Measurements from ENCODE around the gene PARP9.

The PARP9 gene

GRCh38 chr3:122564155-122564912 is at the start of gene PARP9, which contains the start of gene DTX3L:
PARP9 (minus strand) TSS chr3:122564300; CDS start chr3:122559620, 4,680 bp downstream.
DTX3L (plus strand) TSS chr3:122564338; CDS start chr3:122564427, 89 bp downstream.
- DNase-seq = peak; percentile 28

- no peak for DNase-seq
Measured at GRCh38 chr3:122612696-122613095, 48.6 kb upstream of the PARP9 start.

DNA sequence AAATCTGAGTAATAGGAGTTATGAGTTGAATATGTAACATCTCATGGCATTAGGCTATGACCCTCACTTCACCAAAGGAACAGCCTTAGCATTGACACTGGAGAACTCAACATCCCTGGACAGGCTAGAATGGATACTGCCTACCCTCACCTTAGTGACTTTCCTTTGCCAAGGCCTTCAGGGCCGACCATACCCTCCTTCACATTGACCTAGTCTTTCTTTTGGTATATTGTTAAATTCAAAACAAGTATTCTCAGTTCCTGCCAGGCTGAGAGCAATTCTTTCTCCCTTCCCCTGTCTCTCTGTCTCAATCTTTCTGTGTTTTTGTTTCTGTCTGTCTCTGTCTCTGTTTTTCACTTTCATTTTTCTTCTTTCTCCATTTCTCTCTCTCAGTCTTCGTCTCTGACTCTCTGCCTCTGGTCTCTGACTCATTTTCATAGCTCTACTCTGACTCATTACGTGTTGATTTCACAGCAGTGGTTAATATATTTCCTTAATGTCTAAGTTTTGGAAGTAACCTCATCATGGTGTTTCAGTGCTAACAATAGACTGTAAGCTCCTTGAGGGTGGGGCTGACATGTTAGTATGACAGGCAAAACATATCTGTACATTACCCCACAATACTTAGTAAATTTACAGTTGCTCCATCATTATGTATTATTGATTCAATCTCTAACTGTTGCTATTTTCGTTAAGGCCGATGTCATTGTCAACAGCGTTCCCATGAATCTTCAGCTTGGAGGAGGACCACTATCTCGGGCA is 45.9 kb upstream of the PARP9 start:
- DNase-seq = no peak

- DNase-seq = no peak
Measured at GRCh38 chr3:122608916-122609315, 44.8 kb upstream of the PARP9 start.

GRCh38 chr3:122606330-122606729 is 42.2 kb upstream of the PARP9 start:
- no peak for DNase-seq

- DNase-seq = no peak
Measured at GRCh38 chr3:122603056-122603455, 39.0 kb upstream of the PARP9 start.

GRCh38 chr3:122602011-122602710 is 38.1 kb upstream of the PARP9 start:
- no peak for DNase-seq

DNA sequence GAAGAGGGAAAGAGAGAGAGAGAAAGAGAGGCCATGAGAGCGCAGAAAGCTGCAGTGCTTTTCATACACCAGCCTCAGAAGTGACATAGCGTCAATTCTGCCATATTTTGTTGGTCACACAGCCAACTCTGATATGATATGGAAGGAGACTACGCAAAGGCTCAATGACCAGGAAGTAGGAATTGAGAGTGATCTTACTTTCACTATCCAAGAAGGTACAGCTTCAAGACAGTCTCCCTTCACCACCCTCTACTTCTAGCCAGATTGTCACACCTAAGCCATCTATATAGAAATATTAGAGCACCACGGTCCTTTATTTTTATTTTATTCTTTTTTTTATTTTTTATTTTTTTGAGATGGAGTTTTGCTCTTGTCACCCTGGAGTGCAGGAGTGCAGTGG is 34.5 kb upstream of the PARP9 start:
- DNase-seq = no peak

GRCh38 chr3:122598151-122598550 is 34.1 kb upstream of the PARP9 start:
- no peak for DNase-seq

GRCh38 chr3:122594025-122594424 is 29.9 kb upstream of the PARP9 start:
- DNase-seq = no peak

GRCh38 chr3:122590610-122591009 is 26.5 kb upstream of the PARP9 start:
- no peak for DNase-seq

DNA sequence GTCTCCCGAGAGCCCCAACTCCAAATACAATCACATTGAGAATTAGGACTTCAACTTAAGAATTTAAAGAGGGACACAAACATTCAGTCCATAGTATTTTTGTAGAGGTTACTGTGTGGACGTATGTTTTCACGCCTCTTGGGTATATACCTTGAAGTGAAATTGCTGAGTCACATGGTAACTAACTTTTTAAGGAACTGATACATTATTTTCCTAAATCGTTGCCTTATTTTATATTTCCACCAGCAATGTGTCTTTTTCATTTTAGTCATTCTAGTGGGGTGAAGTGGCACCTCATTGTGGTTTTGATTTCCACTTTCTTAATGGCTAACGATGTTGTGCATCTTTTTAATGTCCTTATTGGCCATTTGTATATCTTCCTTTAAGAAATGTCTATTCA is 25.2 kb upstream of the PARP9 start:
- DNase-seq = no peak

- no peak for DNase-seq
Measured at GRCh38 chr3:122587572-122587971, 23.5 kb upstream of the PARP9 start.

DNA sequence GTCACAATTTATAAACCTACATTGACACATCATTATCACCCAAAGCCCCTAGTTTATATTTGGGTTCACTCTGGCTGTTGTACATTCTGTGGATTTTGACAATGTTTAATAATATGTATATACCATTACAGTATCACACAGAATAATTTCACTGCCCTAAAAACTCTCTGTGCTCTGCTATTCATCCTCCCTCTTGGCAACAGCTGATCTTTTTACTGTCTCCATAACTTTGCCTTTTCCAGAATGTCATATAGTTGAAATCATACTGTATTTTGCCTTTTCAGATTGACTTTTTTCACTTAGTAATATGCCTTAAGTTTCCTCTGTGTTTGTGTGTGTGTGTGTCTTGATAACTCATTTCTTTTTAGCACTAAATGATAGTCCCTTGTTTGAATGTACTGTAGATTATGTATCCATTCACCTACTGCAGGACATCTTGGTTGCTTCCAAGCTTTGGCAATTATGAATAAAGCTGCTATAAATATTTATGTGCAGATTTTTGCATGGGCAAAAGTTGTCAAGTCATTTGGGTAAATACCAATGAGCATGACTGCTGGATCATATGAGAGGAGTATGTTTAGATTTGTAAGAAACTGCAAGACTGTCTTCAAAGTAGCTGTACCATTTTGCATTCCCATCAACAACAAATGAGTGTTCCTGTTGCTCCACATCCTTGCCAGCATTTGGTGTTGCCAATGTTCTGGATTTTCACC is 22.8 kb upstream of the PARP9 start:
- DNase-seq = no peak

GRCh38 chr3:122586098-122586497 is 22.0 kb upstream of the PARP9 start:
- DNase-seq = no peak

DNA sequence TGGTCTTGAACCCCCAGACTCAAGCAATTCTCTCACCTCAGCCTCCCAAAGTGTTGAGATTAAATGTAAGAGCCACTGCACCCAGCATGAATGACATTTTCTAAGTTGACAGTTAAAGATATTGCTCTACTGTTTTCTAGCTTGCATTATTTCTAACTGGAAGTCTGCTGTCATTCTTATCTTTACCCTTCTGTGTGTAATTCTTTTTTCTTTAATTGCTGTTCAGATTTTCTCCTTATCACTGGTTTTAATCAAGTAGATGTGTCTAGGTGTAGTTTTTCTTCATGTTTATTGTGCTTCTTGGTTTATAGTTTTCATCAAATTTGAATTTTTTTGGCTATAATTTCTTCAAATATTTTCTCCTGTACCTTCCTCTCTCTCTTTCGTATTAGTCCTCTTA is 18.3 kb upstream of the PARP9 start:
- no peak for DNase-seq

- no peak for DNase-seq
Measured at GRCh38 chr3:122581622-122582021, 17.5 kb upstream of the PARP9 start.

- no peak for DNase-seq
Measured at GRCh38 chr3:122580470-122580869, 16.4 kb upstream of the PARP9 start.

DNA sequence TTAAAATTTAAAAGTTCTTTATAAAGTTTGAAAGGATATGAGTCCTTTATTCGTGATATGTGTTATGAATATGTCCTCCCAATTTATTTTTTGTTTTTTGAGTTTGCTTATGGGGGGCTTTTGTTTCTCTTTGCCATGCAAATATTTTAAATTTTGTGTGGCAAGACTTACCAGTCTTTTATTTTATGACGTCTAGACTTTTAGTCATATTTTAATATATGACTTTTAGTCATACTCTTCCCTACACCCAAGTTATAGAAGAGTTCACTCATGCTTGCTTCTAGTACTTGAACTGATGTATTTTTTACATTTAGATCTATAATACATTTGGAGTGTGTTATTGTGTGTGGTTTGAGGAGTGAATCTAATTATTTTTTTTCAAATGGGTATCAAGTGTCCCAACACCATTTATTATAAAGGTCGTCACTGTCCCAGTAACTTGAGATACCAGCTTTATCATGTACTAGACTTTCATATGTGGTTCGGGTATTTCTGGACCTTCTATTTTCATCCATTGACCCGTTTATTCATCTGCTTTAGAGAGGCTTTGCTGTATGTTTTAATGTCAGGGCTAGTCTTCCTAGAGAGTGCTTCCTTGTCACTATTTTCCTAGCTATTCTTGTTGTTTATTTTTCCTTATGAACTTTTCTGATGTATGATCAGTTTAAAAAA is 14.1 kb upstream of the PARP9 start:
- DNase-seq = no peak

- DNase-seq = no peak
Measured at GRCh38 chr3:122577409-122578031, 13.4 kb upstream of the PARP9 start, which contains the start of gene PARP15. PARP15 (plus strand) TSS chr3:122577650; CDS start chr3:122577668, 18 bp downstream.

- no peak for DNase-seq
Measured at GRCh38 chr3:122576174-122576940, 12.3 kb upstream of the PARP9 start.

Data from SHP77 treated with DMSO at 0.1 percent for 48 hours (cell line).